Muscle layer of duodenum (tissue), 2 donors: ENCODE data around the gene PAQR8.
A peak's percentile ranks its signal among the peaks of the same experiment; 100 is the strongest.

Experiments
- H3K27ac ChIP-seq: one replicate; pipeline ENCODE4 v1.7.0; 2013; ENCODE audit warnings: mild to moderate bottlenecking, low read length
- H3K27me3 ChIP-seq: one replicate; pipeline ENCODE4 v1.7.0; 2013; ENCODE audit warnings: low read depth, mild to moderate bottlenecking, control low read depth, low read length
- H3K36me3 ChIP-seq, 2 donors: one replicate each; pipeline ENCODE4 v1.7.0; 2013; ENCODE audit warnings: low read length in 2 of 2, control low read depth in 1 of 2, mild to moderate bottlenecking in 1 of 2; ENCODE audit not compliant: insufficient read depth in 2 of 2, control insufficient read depth in 1 of 2
- H3K4me1 ChIP-seq, 2 donors: one replicate each; pipeline ENCODE4 v1.7.0; 2013; ENCODE audit warnings: low read length in 2 of 2, mild to moderate bottlenecking in 2 of 2, control low read depth in 1 of 2, moderate library complexity in 1 of 2; ENCODE audit not compliant: insufficient read depth in 2 of 2, control insufficient read depth in 1 of 2
- H3K4me3 ChIP-seq, 2 donors: one replicate each; pipeline ENCODE4 v1.7.0; 2013; ENCODE audit warnings: low read length in 2 of 2, low read depth in 1 of 2, mild to moderate bottlenecking in 1 of 2
- H3K9me3 ChIP-seq, 2 donors: one replicate each; pipeline ENCODE4 v1.7.0; 2013; ENCODE audit warnings: low read length in 2 of 2, control low read depth in 1 of 2, mild to moderate bottlenecking in 1 of 2; ENCODE audit not compliant: control insufficient read depth in 1 of 2
- donor health status: healthy.

PAQR8 gene

DNA sequence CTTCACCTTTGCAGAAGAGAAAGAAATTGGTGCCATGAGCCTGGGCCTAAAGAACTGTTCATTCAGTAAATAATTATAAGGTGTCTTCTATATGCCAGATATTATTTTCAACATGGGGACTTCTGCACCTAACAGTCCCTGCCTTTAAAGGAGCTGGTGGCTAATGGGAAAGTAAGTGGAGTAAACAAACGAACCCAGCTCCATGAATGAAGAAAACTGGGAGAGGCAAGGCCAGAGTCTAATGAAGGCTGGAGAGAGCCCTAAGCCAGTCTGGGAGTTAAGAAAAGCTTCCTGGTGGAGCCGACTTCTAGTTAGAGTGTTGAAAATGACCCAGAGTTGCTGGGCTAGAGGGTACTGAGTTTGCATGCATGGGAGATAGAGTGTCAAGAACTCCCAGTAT, 34.0 kb downstream of the PAQR8 start:
- H3K9me3 ChIP-seq, result no peaks in the 10 kb centered on the region
- no peak overlapping the region for H3K4me3 ChIP-seq
- peaks cover 0 to 7% of the 10 kb centered on the region in 2 donors for H3K4me1 ChIP-seq
- no peaks in the 10 kb centered on the region for H3K27me3 ChIP-seq
- H3K27ac ChIP-seq, result peak overlapping the region; percentile 30
- no peaks in the 10 kb centered on the region for H3K36me3 ChIP-seq

GRCh38 chr6:52399511-52400312, 37.8 kb downstream of the PAQR8 start:
- peaks cover 14 to 20% of the 10 kb centered on the region in 2 donors for H3K36me3 ChIP-seq
- no peaks in the 10 kb centered on the region for H3K9me3 ChIP-seq
- H3K27ac ChIP-seq, result no peak overlapping the region
- H3K4me1 ChIP-seq, result peaks cover 0 to 6% of the 10 kb centered on the region in 2 donors
- no peaks in the 10 kb centered on the region for H3K27me3 ChIP-seq
- no peak overlapping the region for H3K4me3 ChIP-seq

GRCh38 chr6:52400313-52401041, 38.5 kb downstream of the PAQR8 start:
- Histone ChIP-seq H3K9me3 (no peaks in the 10 kb centered on the region), H3K4me1 (peaks cover 0 to 6% of the 10 kb centered on the region in 2 donors), H3K27me3 (no peaks in the 10 kb centered on the region), H3K27ac (no peak overlapping the region), H3K4me3 (no peak overlapping the region), H3K36me3 (peaks cover 16 to 26% of the 10 kb centered on the region in 2 donors)

- Histone ChIP-seq H3K4me3 (no peak overlapping the region), H3K27me3 (no peaks in the 10 kb centered on the region), H3K27ac (no peak overlapping the region), H3K4me1 (peaks cover 0 to 6% of the 10 kb centered on the region in 2 donors), H3K36me3 (peaks cover 16 to 26% of the 10 kb centered on the region in 2 donors), H3K9me3 (no peaks in the 10 kb centered on the region)
Observed at GRCh38 chr6:52403086-52403485, 41.1 kb downstream of the PAQR8 start.

- peaks cover 16 to 26% of the 10 kb centered on the region in 2 donors for H3K36me3 ChIP-seq
- H3K27me3 ChIP-seq, result no peaks in the 10 kb centered on the region
- H3K4me3 ChIP-seq, result no peak overlapping the region
- H3K27ac ChIP-seq, result no peak overlapping the region
- H3K9me3 ChIP-seq, result no peaks in the 10 kb centered on the region
- peaks cover 0 to 6% of the 10 kb centered on the region in 2 donors for H3K4me1 ChIP-seq
Observed at GRCh38 chr6:52403627-52404026, 41.7 kb downstream of the PAQR8 start.

DNA sequence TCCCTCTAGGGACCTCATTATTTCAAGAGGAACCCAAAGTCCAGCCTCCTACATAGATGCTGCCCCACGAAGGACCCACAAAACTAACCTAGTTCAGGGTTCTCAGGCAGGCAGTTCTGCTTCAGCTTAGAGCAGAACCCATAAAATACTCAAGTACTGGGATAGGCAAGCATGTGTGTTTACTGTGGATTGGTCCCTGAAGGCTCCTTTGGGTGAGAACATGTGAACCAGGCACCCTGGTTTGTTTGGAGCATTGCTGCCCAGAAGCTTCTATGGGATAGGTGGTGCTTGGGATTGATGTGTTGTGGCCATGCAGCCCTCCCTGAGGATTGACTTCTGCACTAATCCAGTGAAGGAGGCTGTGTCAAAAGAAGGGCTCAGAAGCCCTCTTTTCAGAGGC, 43.3 kb downstream of the PAQR8 start:
- Histone ChIP-seq H3K27me3 (no peaks in the 10 kb centered on the region), H3K4me1 (no peaks in the 10 kb centered on the region), H3K9me3 (no peaks in the 10 kb centered on the region), H3K4me3 (no peak overlapping the region), H3K27ac (no peak overlapping the region), H3K36me3 (peaks cover 16 to 26% of the 10 kb centered on the region in 2 donors)

- Histone ChIP-seq H3K4me1 (peaks cover 0 to 9% of the 10 kb centered on the region in 2 donors), H3K27ac (no peak overlapping the region), H3K27me3 (no peaks in the 10 kb centered on the region), H3K9me3 (no peaks in the 10 kb centered on the region), H3K4me3 (no peak overlapping the region), H3K36me3 (peaks cover 16 to 26% of the 10 kb centered on the region in 2 donors)
Observed at GRCh38 chr6:52407467-52407866, 45.5 kb downstream of the PAQR8 start.

DNA sequence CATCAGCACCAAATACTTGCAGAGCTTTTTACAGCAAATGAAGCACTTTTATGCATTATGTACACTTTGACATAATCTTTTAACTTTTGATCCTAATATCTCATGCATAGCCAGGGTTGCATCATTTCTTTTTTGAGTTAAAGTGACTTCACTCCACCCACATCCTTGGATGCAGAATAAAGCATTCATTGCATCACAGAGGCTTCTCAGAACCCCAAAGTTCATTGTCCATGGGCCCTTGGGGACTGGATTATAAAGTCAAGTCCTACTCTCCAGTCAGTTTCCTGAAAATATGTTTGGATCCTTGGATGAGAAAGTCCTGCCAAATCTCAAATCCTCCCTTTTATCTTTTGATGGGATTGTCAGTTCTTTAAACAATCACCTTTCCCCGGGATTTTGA, 47.5 kb downstream of the PAQR8 start:
- H3K4me3 ChIP-seq, result no peak overlapping the region
- H3K36me3 ChIP-seq, result peaks cover 4 to 9% of the 10 kb centered on the region in 2 donors
- peaks cover 0 to 9% of the 10 kb centered on the region in 2 donors for H3K4me1 ChIP-seq
- H3K27me3 ChIP-seq, result no peaks in the 10 kb centered on the region
- no peak overlapping the region for H3K27ac ChIP-seq
- no peaks in the 10 kb centered on the region for H3K9me3 ChIP-seq

DNA sequence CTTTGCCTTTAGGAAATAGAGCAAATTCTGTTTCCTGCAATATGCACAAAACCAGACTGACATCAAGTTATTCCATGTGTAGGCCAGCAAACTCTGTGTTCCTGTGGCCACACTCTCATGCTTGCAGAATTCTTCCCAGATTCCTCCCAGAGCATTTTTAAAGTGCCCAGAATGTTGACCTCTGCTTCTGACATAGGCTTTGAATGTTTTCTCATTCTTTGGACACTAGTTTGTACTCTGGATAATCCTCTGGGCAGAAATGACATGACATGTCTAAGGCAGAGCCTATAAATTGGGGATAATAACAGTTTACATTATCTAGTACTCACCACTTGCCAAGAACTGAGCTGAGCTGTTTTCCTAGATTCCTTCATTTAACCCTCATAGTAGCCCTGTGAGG, 49.0 kb downstream of the PAQR8 start:
- Histone ChIP-seq H3K27ac (no peak overlapping the region), H3K36me3 (no peaks in the 10 kb centered on the region), H3K9me3 (no peaks in the 10 kb centered on the region), H3K4me3 (no peak overlapping the region), H3K4me1 (peaks cover 0 to 9% of the 10 kb centered on the region in 2 donors), H3K27me3 (no peaks in the 10 kb centered on the region)

DNA sequence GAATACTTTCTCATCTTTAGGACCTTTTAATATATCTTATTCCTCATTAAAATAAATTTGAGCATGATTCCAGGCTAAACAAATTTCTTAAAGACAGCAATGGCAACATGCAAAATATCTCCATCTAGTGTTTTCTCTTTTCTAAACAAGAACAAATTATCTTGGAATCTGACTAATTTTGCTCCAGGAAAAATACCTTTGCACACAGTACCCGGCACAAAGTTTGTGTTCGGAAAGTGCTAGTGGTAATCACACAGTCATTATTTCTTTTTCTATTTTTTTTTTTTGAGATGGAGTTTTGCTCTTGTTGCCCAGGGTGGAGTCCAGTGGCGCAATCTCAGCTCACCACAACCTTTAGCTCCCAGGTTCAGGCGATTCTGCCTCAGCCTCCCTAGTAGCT, 50.0 kb downstream of the PAQR8 start:
- H3K4me1 ChIP-seq, result peaks cover 0 to 9% of the 10 kb centered on the region in 2 donors
- H3K27ac ChIP-seq, result no peak overlapping the region
- no peaks in the 10 kb centered on the region for H3K27me3 ChIP-seq
- no peaks in the 10 kb centered on the region for H3K9me3 ChIP-seq
- no peak overlapping the region for H3K4me3 ChIP-seq
- H3K36me3 ChIP-seq, result no peaks in the 10 kb centered on the region

- Histone ChIP-seq H3K27me3 (no peaks in the 10 kb centered on the region), H3K9me3 (no peaks in the 10 kb centered on the region), H3K36me3 (no peaks in the 10 kb centered on the region), H3K27ac (no peak overlapping the region), H3K4me3 (no peak overlapping the region), H3K4me1 (peaks cover 0 to 21% of the 10 kb centered on the region in 2 donors)
Observed at GRCh38 chr6:52415333-52415732, 53.4 kb downstream of the PAQR8 start.
